Stomach (tissue), 4 donors: ENCODE results near the gene TTC21A.

ENCODE experiments used
- EP300 ChIP-seq: sonication (generic); formaldehyde crosslinking; IDR thresholded peaks from one replicate; pipeline ENCODE4 v1.6.1; 2017; ENCODE audit warnings: antibody characterized with exemption
- POLR2A ChIP-seq, 4 donors: fragments of 450-650 bp; IDR thresholded peaks; one replicate each; pipeline ENCODE4 v1.6.1; 2016; ENCODE audit warnings: antibody characterized with exemption in 4 of 4, control low read depth in 2 of 4, mild to moderate bottlenecking in 1 of 4, moderate library complexity in 1 of 4
- TF ChIP-seq, protein P1 (sequence below), 7 experiments: fragments of 450-650 bp in 4 of 7; fragments of 200-600 bp in 3 of 7; sonication (generic) in 3 of 7; IDR thresholded peaks; one replicate each; pipeline ENCODE4 v1.5.1; 2016 to 2019; ENCODE audit warnings: antibody characterized with exemption in 7 of 7, control low read depth in 2 of 7, mild to moderate bottlenecking in 1 of 7

DNA sequence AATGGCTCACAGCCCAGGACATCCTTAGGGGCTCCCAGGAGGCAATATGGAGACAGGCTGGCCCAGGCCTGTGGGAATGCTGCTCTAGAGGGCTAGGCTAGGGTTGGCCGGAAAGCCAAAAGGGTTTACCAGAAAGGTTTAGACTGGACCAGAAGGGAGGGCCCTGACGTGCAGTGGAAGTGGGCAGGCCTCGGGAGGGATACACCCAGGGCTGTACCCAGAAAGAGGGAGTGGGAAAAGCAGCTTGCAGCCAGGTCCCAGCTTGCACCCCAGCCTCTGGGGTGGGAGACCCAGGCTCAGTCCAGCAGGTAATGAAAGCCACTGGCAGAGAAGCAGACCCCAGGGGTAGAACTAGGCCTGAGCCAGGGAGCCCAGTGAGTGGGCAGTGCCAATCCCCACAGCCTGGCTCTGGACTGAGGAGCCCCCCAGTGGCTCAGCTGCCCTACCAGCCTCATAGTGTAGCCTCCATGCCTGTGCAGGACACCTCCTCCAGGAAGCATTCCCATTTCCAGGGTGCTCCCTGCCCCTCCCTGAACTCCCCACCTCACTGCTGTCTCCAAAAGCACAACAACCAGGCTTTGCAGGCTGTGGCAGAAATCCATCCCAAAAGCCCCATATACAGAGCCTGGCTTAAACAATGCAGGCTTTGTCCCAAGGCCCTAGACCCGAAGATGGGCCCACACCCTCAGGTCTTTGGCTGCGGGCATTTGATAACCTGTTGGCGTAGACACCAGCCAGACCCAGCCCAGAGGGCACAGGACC lies 3.5 kb upstream of the TTC21A start:
- TF ChIP-seq, protein P1, sequence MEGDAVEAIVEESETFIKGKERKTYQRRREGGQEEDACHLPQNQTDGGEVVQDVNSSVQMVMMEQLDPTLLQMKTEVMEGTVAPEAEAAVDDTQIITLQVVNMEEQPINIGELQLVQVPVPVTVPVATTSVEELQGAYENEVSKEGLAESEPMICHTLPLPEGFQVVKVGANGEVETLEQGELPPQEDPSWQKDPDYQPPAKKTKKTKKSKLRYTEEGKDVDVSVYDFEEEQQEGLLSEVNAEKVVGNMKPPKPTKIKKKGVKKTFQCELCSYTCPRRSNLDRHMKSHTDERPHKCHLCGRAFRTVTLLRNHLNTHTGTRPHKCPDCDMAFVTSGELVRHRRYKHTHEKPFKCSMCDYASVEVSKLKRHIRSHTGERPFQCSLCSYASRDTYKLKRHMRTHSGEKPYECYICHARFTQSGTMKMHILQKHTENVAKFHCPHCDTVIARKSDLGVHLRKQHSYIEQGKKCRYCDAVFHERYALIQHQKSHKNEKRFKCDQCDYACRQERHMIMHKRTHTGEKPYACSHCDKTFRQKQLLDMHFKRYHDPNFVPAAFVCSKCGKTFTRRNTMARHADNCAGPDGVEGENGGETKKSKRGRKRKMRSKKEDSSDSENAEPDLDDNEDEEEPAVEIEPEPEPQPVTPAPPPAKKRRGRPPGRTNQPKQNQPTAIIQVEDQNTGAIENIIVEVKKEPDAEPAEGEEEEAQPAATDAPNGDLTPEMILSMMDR (IDR thresholded peaks at IDR 0.05), result no peak
- TF ChIP-seq POLR2A (IDR thresholded peaks at IDR 0.05) (no peak), EP300 (no peak)
